Testis (tissue), 2 donors: ENCODE measurements around the gene VPS37C.

Experiments used
- POLR2A ChIP-seq: fragments of 450-650 bp; IDR thresholded peaks from one replicate; pipeline ENCODE4 v1.6.1; 2017; ENCODE audit warnings: antibody characterized with exemption, mild to moderate bottlenecking, moderate library complexity
- TF ChIP-seq, protein P1 (sequence below), 3 experiments: fragments of 450-650 bp in 2 of 3; fragments of 200-600 bp in 1 of 3; sonication (generic) in 1 of 3; IDR thresholded peaks; one replicate each; pipeline ENCODE4 v1.5.1; 2016 to 2019; ENCODE audit warnings: antibody characterized with exemption in 3 of 3, mild to moderate bottlenecking in 2 of 3, moderate library complexity in 1 of 3

DNA sequence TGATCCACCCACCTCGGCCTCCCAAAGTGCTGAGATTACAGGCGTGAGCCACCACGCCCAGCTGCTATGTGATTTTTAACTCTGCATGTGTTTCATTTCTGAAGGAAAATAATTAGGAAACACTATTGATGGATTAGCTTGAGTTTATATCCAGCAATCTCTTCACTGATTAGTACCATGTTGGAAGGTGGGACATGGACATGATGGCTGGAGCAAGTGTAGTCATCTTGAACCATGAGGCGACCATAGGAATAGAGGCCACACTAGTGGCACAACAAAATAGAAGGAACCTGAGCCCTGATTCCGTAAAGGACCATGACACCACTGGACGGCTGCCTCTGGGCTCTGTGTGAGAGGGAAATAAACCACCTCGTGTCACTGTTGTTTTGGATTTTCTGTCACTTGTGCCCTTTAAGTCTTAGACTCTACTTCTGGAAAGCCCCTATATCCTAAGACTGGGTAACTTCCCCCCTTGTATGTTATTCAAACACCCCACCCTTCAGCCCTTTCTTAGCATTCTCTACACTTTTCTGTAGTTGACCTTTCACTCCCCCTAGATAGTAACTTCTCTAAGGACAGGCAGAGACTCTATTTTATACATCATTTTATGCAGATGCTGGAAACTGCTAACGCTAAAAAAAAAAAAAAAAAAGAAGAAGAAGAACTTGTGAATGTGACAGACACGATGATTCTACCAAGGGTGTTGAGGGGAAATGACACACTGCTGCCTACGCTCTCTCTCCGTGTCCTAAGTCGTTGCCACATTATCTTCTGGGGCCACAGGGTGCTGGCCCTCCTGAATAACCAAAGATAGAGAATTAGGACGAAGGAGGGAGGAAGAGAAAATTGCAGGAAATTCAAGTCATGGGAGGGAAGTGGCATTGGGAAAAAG lies 2.7 kb upstream of the VPS37C start:
- TF ChIP-seq, protein P1, sequence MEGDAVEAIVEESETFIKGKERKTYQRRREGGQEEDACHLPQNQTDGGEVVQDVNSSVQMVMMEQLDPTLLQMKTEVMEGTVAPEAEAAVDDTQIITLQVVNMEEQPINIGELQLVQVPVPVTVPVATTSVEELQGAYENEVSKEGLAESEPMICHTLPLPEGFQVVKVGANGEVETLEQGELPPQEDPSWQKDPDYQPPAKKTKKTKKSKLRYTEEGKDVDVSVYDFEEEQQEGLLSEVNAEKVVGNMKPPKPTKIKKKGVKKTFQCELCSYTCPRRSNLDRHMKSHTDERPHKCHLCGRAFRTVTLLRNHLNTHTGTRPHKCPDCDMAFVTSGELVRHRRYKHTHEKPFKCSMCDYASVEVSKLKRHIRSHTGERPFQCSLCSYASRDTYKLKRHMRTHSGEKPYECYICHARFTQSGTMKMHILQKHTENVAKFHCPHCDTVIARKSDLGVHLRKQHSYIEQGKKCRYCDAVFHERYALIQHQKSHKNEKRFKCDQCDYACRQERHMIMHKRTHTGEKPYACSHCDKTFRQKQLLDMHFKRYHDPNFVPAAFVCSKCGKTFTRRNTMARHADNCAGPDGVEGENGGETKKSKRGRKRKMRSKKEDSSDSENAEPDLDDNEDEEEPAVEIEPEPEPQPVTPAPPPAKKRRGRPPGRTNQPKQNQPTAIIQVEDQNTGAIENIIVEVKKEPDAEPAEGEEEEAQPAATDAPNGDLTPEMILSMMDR (IDR thresholded peaks at IDR 0.05), result no peak
- TF ChIP-seq POLR2A, result no peak
